Stimulated activated CD8-positive, alpha-beta memory T cell treated with anti-CD3 and anti-CD28 coated beads, Interleukin-7, amount 100 ng/mL, for 24 hours (primary cell): Measurements from ENCODE around the gene CEP120.

Experiments used
- DNase-seq: peaks from one replicate; pipeline ENCODE4 v3.0.0-alpha.2; 2020; ENCODE audit warnings: low read depth

The CEP120 gene

DNA sequence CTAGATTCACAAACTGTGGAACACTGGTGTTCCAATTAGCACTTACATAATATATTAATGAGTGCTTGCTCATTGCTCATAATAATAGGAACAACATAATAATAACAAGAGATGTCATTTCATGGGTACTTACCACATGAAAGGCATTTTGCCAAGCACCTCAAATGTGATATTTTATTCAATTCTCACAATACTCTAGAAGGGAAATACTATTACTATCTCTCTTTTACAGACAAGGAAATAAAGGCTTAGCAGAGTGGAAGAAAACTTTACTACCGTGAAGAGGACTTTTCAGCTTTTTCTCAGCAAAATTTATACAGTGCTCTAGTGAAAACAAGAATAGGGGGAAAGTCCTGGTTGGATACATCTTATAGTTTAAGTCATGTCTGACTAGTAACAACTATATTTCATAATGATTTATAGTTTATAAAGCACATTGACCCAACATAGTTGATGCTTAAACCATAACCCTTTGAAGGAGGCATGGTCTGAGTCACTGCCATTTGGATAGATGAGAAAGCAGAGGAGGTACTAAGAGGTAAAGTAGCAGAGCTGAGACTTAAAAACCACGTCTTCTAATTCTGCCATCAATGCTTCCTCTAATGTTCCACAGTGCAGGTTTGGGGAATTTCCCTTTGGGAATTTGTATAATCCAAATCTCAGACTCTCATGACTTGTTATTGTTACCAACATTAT is 124.7 kb downstream of the CEP120 start:
- DNase-seq, result no peak

DNA sequence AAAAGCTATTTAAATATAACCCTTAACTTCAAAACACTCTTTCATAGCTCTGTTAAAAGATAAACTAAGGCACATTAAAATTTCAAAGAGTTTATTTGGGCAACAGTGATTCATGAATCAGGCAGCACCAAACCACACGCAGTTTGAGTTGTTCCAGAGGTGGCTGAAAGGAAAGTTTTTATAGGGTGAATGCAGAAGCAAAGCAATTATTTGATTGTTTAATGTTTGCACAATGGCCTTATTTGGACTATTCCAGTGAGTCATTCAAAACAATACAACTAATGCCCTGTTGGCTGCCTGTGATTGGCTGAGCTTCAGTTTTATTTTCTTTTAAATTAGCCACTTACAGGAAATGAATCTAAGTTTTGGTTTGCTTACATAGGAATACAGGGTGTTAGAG is 125.3 kb downstream of the CEP120 start:
- no peak for DNase-seq

- no peak for DNase-seq
Measured at GRCh38 chr5:123297198-123297831, 125.9 kb downstream of the CEP120 start.
